Testis (tissue), 3 donors: Measurements from ENCODE around the gene ARHGEF3. TPM values are rescaled to one million over a fixed set of nuclear protein-coding genes. Genes with fewer than 3 reads are reported as not detected.
A peak's percentile ranks its signal among the peaks of the same experiment; 100 is the strongest.

Experiments used
- DNase-seq: peaks from one replicate; pipeline ENCODE4 v3.0.0-alpha.2; 2019
- H3K27ac ChIP-seq, 2 donors: fragments of 200-600 bp; sonication (generic); one replicate each; pipeline ENCODE4 v1.5.1; 2019
- H3K27me3 ChIP-seq: fragments of 200-600 bp; sonication (generic); one replicate; pipeline ENCODE4 v1.5.1; 2019
- H3K36me3 ChIP-seq: fragments of 200-600 bp; sonication (generic); one replicate; pipeline ENCODE4 v1.5.1; 2017; ENCODE audit warnings: low read depth; ENCODE audit errors: missing control alignments
- H3K4me1 ChIP-seq: fragments of 200-600 bp; sonication (generic); one replicate; pipeline ENCODE4 v1.5.1; 2019
- H3K4me3 ChIP-seq, 2 donors: fragments of 200-600 bp; sonication (generic); one replicate each; pipeline ENCODE4 v1.5.1; 2017 to 2019
- H3K9me3 ChIP-seq: fragments of 200-600 bp; sonication (generic); one replicate; pipeline ENCODE4 v1.5.1; 2017
- CTCF ChIP-seq, 3 experiments: fragments of 450-650 bp in 2 of 3; fragments of 200-600 bp in 1 of 3; sonication (generic) in 1 of 3; IDR thresholded peaks; one replicate each; pipeline ENCODE4 v1.5.1; 2016 to 2019; ENCODE audit warnings: antibody characterized with exemption in 3 of 3, mild to moderate bottlenecking in 2 of 3, moderate library complexity in 1 of 3
- POLR2A ChIP-seq: fragments of 450-650 bp; IDR thresholded peaks from one replicate; pipeline ENCODE4 v1.6.1; 2017; ENCODE audit warnings: antibody characterized with exemption, mild to moderate bottlenecking, moderate library complexity
- whole genome bisulfite sequencing, 2 donors: methylation state at CpG; one replicate each; pipeline ENCODE4 v1.1.5; 2018; 5-methylcytosine and 5-hydroxymethylcytosine counted together
- intact Hi-C: fragments of 100-400 bp; cut with DNase I; formaldehyde crosslinking; loops from one replicate; pipeline ENCODE4 v1.15.1; 2023; ENCODE audit warnings: low total_unique reads
- polyA plus RNA-seq: library from polyadenylated mRNA; stranded (reverse); fragments of 350-450 nt; fragmentation: Illumina TruSeq; extraction: RNeasy Lipid Tissue Mini Kit (QIAGEN cat#74804); gene quantifications from one replicate; pipeline ENCODE4 v1.2.3, GENCODE V29; 2014; ENCODE audit warnings: low read depth, low replicate concordance; ENCODE audit not compliant: insufficient read depth
- total RNA-seq, 2 donors: library from RNA; depleted of rRNA; stranded (reverse); fragments of >200 nt; gene quantifications; one replicate each; pipeline ENCODE4 v1.2.3, GENCODE V29; 2016

Gene ARHGEF3
- total and polyA plus RNA-seq, 3 donors from 2014 or later, result 43.1 to 72.2 (median 55.1) TPM

- H3K9me3 ChIP-seq, result no peaks in the 10 kb centered on the region
- H3K27ac ChIP-seq, result no peak overlapping the region
- peaks cover 28% of the 10 kb centered on the region for H3K4me1 ChIP-seq
- no peak for DNase-seq
- H3K27me3 ChIP-seq, result no peaks in the 10 kb centered on the region
- TF ChIP-seq POLR2A, result no peak
- TF ChIP-seq CTCF (IDR thresholded peaks at IDR 0.05), result no peak
- H3K4me3 ChIP-seq, result no peak overlapping the region
- intact Hi-C loops, result no loop called here
- H3K36me3 ChIP-seq, result no peaks in the 10 kb centered on the region
These were observed 27.8 kb downstream of the ARHGEF3 start for GRCh38 chr3:56773986-56774385.

DNA sequence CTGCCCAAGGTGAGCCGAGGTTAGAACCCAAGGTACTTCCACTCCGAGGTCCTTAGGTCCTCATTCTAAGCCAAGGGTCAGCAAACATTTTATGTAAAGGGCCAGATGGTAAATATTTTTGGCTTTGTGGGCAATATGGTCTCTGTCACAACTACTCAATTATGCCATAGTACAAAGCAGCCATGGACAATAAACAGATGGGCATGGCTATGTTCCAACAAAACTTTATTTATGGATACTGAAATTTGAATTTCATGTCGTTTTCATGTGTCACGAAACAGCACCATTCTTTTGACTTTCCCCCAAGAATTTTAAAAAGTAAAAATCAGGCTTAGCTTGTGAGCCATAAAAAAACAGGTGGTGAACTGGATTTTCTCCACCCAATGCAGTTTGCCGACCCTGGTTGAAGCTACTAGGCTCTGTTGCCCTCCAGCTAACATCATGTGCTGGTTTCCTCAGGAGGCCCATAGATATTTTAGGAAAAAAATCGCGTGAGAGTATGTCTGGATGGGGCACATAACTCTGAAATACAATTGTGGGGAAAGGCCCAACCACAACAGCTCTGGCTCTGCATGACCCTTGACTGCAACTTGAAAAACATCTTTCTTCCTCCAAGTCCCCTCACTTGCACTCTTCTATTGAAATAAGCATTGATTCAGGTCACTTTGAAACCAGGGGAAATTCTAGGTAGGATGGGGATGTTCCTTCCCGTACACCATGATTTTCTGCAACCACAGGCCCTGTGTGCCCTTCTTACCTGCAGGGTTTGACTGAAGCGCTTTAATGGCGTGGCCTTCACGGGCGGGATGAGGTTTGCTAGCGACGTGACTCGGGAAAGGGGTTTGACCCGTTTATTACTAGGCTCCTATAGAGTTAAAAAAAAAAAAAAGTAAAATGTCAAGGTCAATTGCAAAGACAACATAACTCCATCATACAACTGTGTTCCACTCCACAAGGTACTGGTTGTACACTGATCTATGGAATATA lies 28.5 kb downstream of the ARHGEF3 start:
- H3K9me3 ChIP-seq, result no peaks in the 10 kb centered on the region
- DNase-seq, result no peak
- WGBS, 2 donors, result 84% methylated on average over 16 of the region's 16 CpGs
- no peak overlapping the region for H3K4me3 ChIP-seq
- H3K27me3 ChIP-seq, result no peaks in the 10 kb centered on the region
- no peak overlapping the region for H3K27ac ChIP-seq
- intact Hi-C loops, result no loop called here
- H3K4me1 ChIP-seq, result peaks cover 35% of the 10 kb centered on the region
- no peaks in the 10 kb centered on the region for H3K36me3 ChIP-seq
- no peak for TF ChIP-seq CTCF (IDR thresholded peaks at IDR 0.05)
- TF ChIP-seq POLR2A, result no peak

- no peaks in the 10 kb centered on the region for H3K9me3 ChIP-seq
- DNase-seq, result no peak
- no peak for TF ChIP-seq POLR2A
- TF ChIP-seq CTCF (IDR thresholded peaks at IDR 0.05), result no peak
- intact Hi-C loops, result no loop called here
- H3K36me3 ChIP-seq, result no peaks in the 10 kb centered on the region
- H3K27me3 ChIP-seq, result no peaks in the 10 kb centered on the region
- no peak overlapping the region for H3K27ac ChIP-seq
- H3K4me3 ChIP-seq, result no peak overlapping the region
- H3K4me1 ChIP-seq, result peaks cover 25% of the 10 kb centered on the region
These were observed 30.4 kb downstream of the ARHGEF3 start for GRCh38 chr3:56771376-56771775.

DNA sequence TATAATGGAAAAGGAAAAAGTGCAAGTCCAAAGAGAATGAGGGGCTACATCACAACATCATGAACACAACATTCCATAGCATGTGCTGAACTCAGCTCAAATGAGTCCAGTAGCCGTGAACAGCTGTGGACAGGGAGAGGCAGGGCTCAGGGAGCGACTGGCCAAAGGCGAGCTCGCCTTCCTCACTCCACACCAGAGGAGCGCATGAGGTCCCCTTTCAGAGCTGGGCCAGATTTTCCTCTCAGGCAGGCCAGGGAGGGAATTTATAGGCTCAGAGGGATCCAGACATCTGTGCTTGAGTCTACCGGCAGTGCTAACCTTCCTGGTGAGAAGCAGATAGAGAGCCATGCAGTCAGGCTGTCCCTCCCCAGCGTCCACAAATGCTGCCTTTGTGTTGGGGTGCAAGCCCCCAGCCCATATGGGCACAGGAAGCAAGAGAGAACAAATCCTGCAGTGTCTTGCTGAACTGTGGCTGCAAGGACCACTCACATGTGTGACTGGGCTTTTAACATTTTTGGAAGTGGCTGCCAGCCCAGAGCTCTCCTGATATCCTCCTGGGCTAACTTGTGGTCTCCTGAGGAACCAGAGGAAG lies 32.5 kb downstream of the ARHGEF3 start:
- peak overlapping the region in 1 of 2 donors; percentile 4 for H3K27ac ChIP-seq

More for the DNA sequence above, 32.5 kb downstream of the ARHGEF3 start:
- no peaks in the 10 kb centered on the region for H3K36me3 ChIP-seq
- H3K4me1 ChIP-seq, result peaks cover 13% of the 10 kb centered on the region
- H3K9me3 ChIP-seq, result no peaks in the 10 kb centered on the region
- H3K27me3 ChIP-seq, result no peaks in the 10 kb centered on the region
- TF ChIP-seq POLR2A, result no peak
- TF ChIP-seq CTCF (IDR thresholded peaks at IDR 0.05), result no peak
- peak; percentile 48 for DNase-seq
- no peak overlapping the region for H3K4me3 ChIP-seq
- WGBS, 2 donors, result 23 to 27% methylated on average over 6 to 7 of the region's 7 CpGs
- intact Hi-C loops, result no loop called here
